ENCODE measurements around the gene SYT7.
A peak's percentile ranks its signal among the peaks of the same experiment; 100 is the strongest.

The SYT7 gene

DNA sequence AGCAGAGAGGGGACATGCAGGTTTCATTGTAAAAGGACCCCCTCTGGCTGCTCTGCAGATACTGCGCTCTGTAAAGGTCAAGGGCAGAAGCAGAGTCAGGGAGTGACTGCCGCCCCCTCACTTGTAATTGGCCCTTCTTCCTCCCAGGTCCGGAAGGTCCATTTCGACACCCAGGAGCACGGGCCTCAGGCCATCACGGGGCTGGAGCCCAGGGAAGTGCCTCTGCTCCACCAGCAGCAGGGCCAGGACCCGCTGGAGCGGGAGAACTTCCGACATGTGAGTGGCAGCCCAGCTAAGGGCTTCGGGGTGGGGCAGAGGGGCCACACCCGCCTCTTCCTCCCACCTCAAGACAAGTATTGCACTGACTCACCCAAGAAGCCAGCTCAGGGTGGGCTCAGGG lies 96.3 kb downstream of the SYT7 start:
- no peaks in the 10 kb centered on the region for H3K9me3 ChIP-seq (ENCODE audit: control insufficient read depth, insufficient read depth, low read depth, low read length)
- no peak overlapping the region for H3K27ac ChIP-seq (ENCODE audit: extremely low read depth, low read depth, low read length)
- no peak overlapping the region for H3K4me3 ChIP-seq (ENCODE audit: low read depth, low read length)
- no peaks in the 10 kb centered on the region for H3K4me1 ChIP-seq (ENCODE audit: control insufficient read depth, insufficient read depth, low read length)
- ChIA-PET CTCF (interaction anchor here (0.6 to 2.4 kb wide), 8 partner anchors 17 to 371 kb away, joined by 3 to 14 read pairs (median 4); partner anchors contain the start of gene LRRC10B), POLR2A (no interaction called here)
- no peaks in the 10 kb centered on the region for H3K36me3 ChIP-seq (ENCODE audit: control insufficient read depth in 2 of 2, insufficient read depth in 1 of 2, low read length in 2 of 2)
- TF ChIP-seq ZSCAN4 (tag by site-specific recombination; IDR thresholded peaks at IDR 0.05) = no peak
- no peak for TF ChIP-seq HOXC10 (CRISPR knock-in tag; IDR thresholded peaks at IDR 0.05)
- no peak for TF ChIP-seq ZNF114 (tag by site-specific recombination; IDR thresholded peaks at IDR 0.05)
- TF ChIP-seq REPIN1 (tag by site-specific recombination; IDR thresholded peaks at IDR 0.05; ENCODE audit: low read depth) = no peak
- TF ChIP-seq HOXA7 (CRISPR knock-in tag; IDR thresholded peaks at IDR 0.05; ENCODE audit: borderline replicate concordance) = no peak
- no peak for TF ChIP-seq ZNF112 (tag by site-specific recombination; IDR thresholded peaks at IDR 0.05)
- no peak for TF ChIP-seq ZNF274 (IDR thresholded peaks at IDR 0.05; ENCODE audit: low read length)
- no peak for TF ChIP-seq ZNF274 (tag by site-specific recombination; IDR thresholded peaks at IDR 0.05; ENCODE audit: borderline replicate concordance)
- TF ChIP-seq ZNF24 (tag by site-specific recombination; IDR thresholded peaks at IDR 0.05) = no peak
- TF ChIP-seq, protein P1, sequence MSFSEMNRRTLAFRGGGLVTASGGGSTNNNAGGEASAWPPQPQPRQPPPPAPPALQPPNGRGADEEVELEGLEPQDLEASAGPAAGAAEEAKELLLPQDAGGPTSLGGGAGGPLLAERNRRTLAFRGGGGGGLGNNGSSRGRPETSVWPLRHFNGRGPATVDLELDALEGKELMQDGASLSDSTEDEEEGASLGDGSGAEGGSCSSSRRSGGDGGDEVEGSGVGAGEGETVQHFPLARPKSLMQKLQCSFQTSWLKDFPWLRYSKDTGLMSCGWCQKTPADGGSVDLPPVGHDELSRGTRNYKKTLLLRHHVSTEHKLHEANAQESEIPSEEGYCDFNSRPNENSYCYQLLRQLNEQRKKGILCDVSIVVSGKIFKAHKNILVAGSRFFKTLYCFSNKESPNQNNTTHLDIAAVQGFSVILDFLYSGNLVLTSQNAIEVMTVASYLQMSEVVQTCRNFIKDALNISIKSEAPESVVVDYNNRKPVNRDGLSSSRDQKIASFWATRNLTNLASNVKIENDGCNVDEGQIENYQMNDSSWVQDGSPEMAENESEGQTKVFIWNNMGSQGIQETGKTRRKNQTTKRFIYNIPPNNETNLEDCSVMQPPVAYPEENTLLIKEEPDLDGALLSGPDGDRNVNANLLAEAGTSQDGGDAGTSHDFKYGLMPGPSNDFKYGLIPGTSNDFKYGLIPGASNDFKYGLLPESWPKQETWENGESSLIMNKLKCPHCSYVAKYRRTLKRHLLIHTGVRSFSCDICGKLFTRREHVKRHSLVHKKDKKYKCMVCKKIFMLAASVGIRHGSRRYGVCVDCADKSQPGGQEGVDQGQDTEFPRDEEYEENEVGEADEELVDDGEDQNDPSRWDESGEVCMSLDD (tag by site-specific recombination; IDR thresholded peaks at IDR 0.05) = no peak
- TF ChIP-seq ZNF354C (tag by site-specific recombination; IDR thresholded peaks at IDR 0.05; ENCODE audit: borderline replicate concordance, low read depth) = no peak
- TF ChIP-seq SCRT1 (tag by site-specific recombination; IDR thresholded peaks at IDR 0.05; ENCODE audit: borderline replicate concordance) = no peak
- no peak for TF ChIP-seq ZNF416 (tag by site-specific recombination; IDR thresholded peaks at IDR 0.05)
- no peak for TF ChIP-seq ZNF768 (tag by site-specific recombination; IDR thresholded peaks at IDR 0.05)
- TF ChIP-seq ZNF837 (tag by site-specific recombination; IDR thresholded peaks at IDR 0.05) = no peak
- TF ChIP-seq ZNF433 (tag by site-specific recombination; IDR thresholded peaks at IDR 0.05; ENCODE audit: low read depth) = no peak
- no peak for TF ChIP-seq PRDM6 (tag by site-specific recombination; IDR thresholded peaks at IDR 0.05)
- TF ChIP-seq, protein P2, sequence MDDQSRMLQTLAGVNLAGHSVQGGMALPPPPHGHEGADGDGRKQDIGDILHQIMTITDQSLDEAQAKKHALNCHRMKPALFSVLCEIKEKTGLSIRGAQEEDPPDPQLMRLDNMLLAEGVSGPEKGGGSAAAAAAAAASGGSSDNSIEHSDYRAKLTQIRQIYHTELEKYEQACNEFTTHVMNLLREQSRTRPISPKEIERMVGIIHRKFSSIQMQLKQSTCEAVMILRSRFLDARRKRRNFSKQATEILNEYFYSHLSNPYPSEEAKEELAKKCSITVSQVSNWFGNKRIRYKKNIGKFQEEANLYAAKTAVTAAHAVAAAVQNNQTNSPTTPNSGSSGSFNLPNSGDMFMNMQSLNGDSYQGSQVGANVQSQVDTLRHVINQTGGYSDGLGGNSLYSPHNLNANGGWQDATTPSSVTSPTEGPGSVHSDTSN (CRISPR knock-in tag; IDR thresholded peaks at IDR 0.05) = no peak

- no peaks in the 10 kb centered on the region for H3K36me3 ChIP-seq (ENCODE audit: control insufficient read depth in 2 of 2, insufficient read depth in 1 of 2, low read length in 2 of 2)
- H3K27ac ChIP-seq (ENCODE audit: extremely low read depth, low read depth, low read length) = no peak overlapping the region
- TF ChIP-seq ZNF169 (tag by site-specific recombination; IDR thresholded peaks at IDR 0.05) (no peak), ZBTB21 (tag by site-specific recombination; IDR thresholded peaks at IDR 0.05) (no peak), CTCF (tag by site-specific recombination; IDR thresholded peaks at IDR 0.05) (peak; percentile 21; the same call in 1 of the 2 replicates)
- no peaks in the 10 kb centered on the region for H3K4me1 ChIP-seq (ENCODE audit: control insufficient read depth, insufficient read depth, low read length)
- H3K4me3 ChIP-seq (ENCODE audit: low read depth, low read length) = no peak overlapping the region
- H3K9me3 ChIP-seq (ENCODE audit: control insufficient read depth, insufficient read depth, low read depth, low read length) = no peaks in the 10 kb centered on the region
- POLR2A ChIA-PET = no interaction called here
- CTCF ChIA-PET = interaction anchor here (0.7 to 11.7 kb wide), 17 partner anchors 10 to 167 kb away, joined by 3 to 325 read pairs (median 3); partner anchors contain the start of gene LRRC10B
Measured at GRCh38 chr11:61482513-61482912, 98.4 kb downstream of the SYT7 start.
